ENCODE results near the gene C5orf58.
A peak's percentile ranks its signal among the peaks of the same experiment; 100 is the strongest.
"Not testable (repeated sequence)": the region's sequence is repeated elsewhere in the genome, so short reads cannot be mapped to it uniquely, and the experiment has no call there.

The C5orf58 gene

GRCh38 chr5:170225326-170226128 is 7.3 kb upstream of the C5orf58 start:
- FAIRE-seq (peak; percentile 87), DNase-seq (ENCODE audit: insufficient read length) (no peak)
- no peak for TF ChIP-seq TAF1 (IDR thresholded peaks at IDR 0.05; ENCODE audit: borderline replicate concordance, low read depth, low read length)
- TF ChIP-seq POLR2A (IDR thresholded peaks at IDR 0.05; ENCODE audit: low read depth, low read length) = no peak
- no peak for TF ChIP-seq POLR2AphosphoS5 (IDR thresholded peaks at IDR 0.05; ENCODE audit: low read depth, low read length)

GRCh38 chr5:170226129-170226615 is 6.6 kb upstream of the C5orf58 start:
- FAIRE-seq = no peak
- no peak for TF ChIP-seq POLR2AphosphoS5 (IDR thresholded peaks at IDR 0.05; ENCODE audit: low read depth, low read length)
- TF ChIP-seq TAF1 (IDR thresholded peaks at IDR 0.05; ENCODE audit: borderline replicate concordance, low read depth, low read length) = no peak
- TF ChIP-seq POLR2A (IDR thresholded peaks at IDR 0.05; ENCODE audit: low read depth, low read length) = no peak
- DNase-seq (ENCODE audit: insufficient read length) = no peak

GRCh38 chr5:170226661-170227060 is 6.1 kb upstream of the C5orf58 start:
- no peak for FAIRE-seq
- DNase-seq (ENCODE audit: insufficient read length) = no peak
- no peak for TF ChIP-seq POLR2A (IDR thresholded peaks at IDR 0.05; ENCODE audit: low read depth, low read length)
- TF ChIP-seq POLR2AphosphoS5 (IDR thresholded peaks at IDR 0.05; ENCODE audit: low read depth, low read length) = no peak
- TF ChIP-seq TAF1 (IDR thresholded peaks at IDR 0.05; ENCODE audit: borderline replicate concordance, low read depth, low read length) = no peak

- FAIRE-seq = no peak
- DNase-seq (ENCODE audit: insufficient read length) = no peak
- TF ChIP-seq TAF1 (IDR thresholded peaks at IDR 0.05; ENCODE audit: borderline replicate concordance, low read depth, low read length) (no peak), POLR2AphosphoS5 (IDR thresholded peaks at IDR 0.05; ENCODE audit: low read depth, low read length) (no peak), POLR2A (IDR thresholded peaks at IDR 0.05; ENCODE audit: low read depth, low read length) (no peak)
These were observed 3.9 kb upstream of the C5orf58 start for GRCh38 chr5:170228762-170229435.

DNA sequence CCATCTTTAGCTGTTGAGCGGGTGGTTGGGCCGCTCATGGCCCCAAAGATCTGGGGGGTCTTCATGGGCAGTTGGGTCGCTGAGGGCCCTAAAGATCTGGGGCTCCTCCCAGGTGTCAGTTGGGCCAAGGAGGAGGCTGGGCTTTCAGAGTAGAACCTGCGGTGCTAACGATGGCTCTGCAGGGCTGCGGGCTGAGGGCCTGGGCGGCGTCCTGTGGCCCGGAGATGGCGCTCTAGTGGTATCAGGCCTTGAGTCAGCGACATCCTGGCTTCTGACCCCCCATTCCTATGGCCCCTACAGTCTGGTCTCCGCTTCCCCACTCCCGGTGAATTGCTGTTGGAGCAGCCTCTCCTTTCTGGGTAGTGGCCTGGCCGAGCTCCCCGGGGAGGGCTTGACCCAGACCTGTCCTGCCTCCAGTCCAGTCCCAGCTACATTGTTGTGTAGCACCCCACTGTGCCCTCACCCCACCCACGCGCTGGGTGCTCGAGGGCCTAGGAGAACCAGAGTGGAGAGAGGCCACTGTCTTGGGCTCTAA is 640 bp downstream of the C5orf58 start:
- TF ChIP-seq POLR2AphosphoS5 (IDR thresholded peaks at IDR 0.05; ENCODE audit: low read depth, low read length) (no peak), TAF1 (IDR thresholded peaks at IDR 0.05; ENCODE audit: borderline replicate concordance, low read depth, low read length) (no peak), POLR2A (IDR thresholded peaks at IDR 0.05; ENCODE audit: low read depth, low read length) (no peak)
- FAIRE-seq (no peak), DNase-seq (ENCODE audit: insufficient read length) (no peak)

DNA sequence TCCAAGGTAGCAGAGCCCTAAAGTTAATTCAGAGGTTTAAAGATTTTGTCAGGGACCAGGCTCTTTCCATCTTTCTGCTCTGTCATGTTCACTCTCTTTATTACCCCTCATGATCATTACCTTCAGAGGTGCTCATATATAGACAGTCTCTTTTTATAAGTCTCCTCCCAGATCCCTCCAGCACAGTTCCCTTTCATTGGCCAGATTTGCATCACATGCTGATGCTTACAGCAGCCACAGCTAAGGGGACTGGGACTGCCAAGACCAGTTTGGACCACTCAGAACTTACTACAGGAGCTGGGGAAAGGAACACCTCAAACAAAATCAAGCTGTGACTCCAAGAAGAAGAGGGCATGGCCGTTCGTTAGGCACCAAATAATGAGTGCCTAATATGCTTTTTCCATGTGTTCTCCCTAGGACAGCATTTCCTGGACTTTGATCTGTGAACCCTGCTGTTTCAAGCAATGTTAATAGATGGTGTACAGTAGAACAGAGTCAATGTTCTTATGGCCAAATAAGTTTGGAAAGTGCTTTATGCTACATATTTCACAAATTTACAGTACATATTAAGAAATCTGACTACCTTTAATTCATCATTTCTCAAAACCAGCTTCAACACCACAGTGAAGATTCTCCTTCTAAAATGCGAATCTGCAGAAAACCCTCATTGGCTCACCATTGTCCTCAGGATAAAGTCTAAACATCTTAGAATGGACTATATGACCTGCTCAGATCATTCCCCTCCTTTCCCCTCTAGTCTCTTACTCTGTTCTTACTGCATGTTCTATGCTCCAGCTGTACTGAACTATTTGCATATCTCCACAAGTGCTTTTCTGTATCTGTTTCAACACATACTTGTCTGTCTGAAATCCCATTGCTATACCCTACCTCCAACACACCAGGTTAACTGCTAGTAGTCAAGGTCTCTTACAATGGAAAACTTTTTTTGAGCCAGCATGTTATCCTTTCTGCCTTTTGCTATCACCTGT is 3.4 kb downstream of the C5orf58 start:
- DNase-seq (ENCODE audit: insufficient read length) (no peak), FAIRE-seq (no peak)
- TF ChIP-seq POLR2A (IDR thresholded peaks at IDR 0.05; ENCODE audit: low read depth, low read length) (no peak), TAF1 (IDR thresholded peaks at IDR 0.05; ENCODE audit: borderline replicate concordance, low read depth, low read length) (no peak), POLR2AphosphoS5 (IDR thresholded peaks at IDR 0.05; ENCODE audit: low read depth, low read length) (no peak)

DNA sequence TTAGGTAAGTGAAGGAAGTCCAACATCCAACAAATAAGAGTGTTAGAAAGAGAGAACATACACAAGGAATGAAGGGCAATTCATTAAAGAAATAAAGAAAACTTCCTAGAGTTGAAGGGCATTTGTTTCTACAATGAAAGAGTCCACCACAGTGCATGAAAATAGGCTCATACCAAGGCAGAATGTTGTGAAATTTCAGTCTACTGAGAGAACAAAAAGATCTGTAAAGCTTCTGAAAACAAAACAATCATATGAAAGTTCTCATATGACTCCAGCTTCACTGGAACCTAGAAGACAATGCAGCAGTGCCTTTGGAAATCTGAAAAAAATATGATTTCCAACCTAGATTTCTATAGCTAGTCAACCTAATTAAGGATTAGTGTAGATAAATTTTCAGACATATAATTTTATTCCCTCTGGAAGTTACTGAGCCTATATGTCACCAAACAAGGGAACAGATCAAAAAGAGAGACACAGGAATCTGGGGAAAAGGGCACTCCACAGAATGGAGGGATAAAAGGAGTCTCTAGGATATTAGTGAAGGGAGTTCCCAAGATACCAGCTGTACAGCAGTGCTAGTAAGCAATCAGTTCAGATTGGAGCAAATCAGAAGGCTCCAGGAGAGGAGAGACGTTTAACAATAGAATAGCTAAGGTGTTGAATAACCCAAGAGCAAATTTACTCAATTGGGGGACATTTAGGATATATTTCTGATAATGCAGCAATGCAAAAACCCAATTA is 5.8 kb downstream of the C5orf58 start:
- DNase-seq (ENCODE audit: insufficient read length) (no peak), FAIRE-seq (no peak)
- TF ChIP-seq TAF1 (IDR thresholded peaks at IDR 0.05; ENCODE audit: borderline replicate concordance, low read depth, low read length) (no peak), POLR2A (IDR thresholded peaks at IDR 0.05; ENCODE audit: low read depth, low read length) (no peak), POLR2AphosphoS5 (IDR thresholded peaks at IDR 0.05; ENCODE audit: low read depth, low read length) (no peak)

DNA sequence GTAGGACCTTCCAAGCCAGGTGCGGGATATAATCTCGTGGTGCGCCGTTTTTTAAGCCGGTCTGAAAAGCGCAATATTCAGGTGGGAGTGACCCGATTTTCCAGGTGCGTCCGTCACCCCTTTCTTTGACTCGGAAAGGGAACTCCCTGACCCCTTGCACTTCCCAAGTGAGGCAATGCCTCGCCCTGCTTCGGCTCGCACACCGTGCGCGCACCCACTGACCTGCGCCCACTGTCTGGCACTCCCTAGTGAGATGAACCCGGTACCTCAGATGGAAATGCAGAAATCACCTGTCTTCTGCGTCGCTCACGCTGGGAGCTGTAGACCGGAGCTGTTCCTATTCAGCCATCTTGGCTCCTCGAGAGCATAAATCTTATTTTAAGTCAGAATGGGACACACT is 12.7 kb downstream of the C5orf58 start:
- not testable (repeated sequence) for DNase-seq (ENCODE audit: insufficient read length); FAIRE-seq

GRCh38 chr5:170246126-170246870 is 13.5 kb downstream of the C5orf58 start:
- no peak for TF ChIP-seq POLR2AphosphoS5 (IDR thresholded peaks at IDR 0.05; ENCODE audit: low read depth, low read length)
- no peak for TF ChIP-seq POLR2A (IDR thresholded peaks at IDR 0.05; ENCODE audit: low read depth, low read length)
- no peak for TF ChIP-seq TAF1 (IDR thresholded peaks at IDR 0.05; ENCODE audit: borderline replicate concordance, low read depth, low read length)
- no peak for DNase-seq (ENCODE audit: insufficient read length)
- FAIRE-seq = no peak

- no peak for TF ChIP-seq POLR2AphosphoS5 (IDR thresholded peaks at IDR 0.05; ENCODE audit: low read depth, low read length)
- TF ChIP-seq POLR2A (IDR thresholded peaks at IDR 0.05; ENCODE audit: low read depth, low read length) = no peak
- no peak for TF ChIP-seq TAF1 (IDR thresholded peaks at IDR 0.05; ENCODE audit: borderline replicate concordance, low read depth, low read length)
- DNase-seq (ENCODE audit: insufficient read length) = no peak
- FAIRE-seq = no peak
These were observed 14.6 kb downstream of the C5orf58 start for GRCh38 chr5:170247363-170247762.
